Measurements from ENCODE around the gene SGMS1. TPM values are rescaled to one million over a fixed set of nuclear protein-coding genes. Genes with fewer than 3 reads are reported as not detected.

SGMS1 gene
- total RNA-seq, 1 donor from 2014 or later = 25.0 TPM

DNA sequence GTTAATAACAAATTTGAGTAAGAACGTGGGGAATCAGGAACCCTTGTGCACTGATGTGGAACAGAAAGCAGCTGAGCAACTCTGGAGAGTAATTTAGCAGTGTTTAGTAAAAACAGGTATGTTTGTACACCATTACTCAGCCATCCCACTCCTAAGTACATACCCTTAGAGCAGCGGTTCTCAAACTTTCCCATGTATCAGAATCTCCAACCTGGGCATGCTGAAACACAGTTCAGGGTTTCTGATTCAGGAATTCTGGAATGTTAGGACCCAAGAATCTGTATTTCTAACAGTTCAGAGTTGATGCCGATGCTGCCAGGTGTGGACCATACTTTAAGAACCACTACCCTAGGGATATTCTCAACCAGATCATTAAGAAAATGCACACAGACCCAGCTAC is 5.1 kb downstream of the SGMS1 start:
- TF ChIP-seq, protein P1, sequence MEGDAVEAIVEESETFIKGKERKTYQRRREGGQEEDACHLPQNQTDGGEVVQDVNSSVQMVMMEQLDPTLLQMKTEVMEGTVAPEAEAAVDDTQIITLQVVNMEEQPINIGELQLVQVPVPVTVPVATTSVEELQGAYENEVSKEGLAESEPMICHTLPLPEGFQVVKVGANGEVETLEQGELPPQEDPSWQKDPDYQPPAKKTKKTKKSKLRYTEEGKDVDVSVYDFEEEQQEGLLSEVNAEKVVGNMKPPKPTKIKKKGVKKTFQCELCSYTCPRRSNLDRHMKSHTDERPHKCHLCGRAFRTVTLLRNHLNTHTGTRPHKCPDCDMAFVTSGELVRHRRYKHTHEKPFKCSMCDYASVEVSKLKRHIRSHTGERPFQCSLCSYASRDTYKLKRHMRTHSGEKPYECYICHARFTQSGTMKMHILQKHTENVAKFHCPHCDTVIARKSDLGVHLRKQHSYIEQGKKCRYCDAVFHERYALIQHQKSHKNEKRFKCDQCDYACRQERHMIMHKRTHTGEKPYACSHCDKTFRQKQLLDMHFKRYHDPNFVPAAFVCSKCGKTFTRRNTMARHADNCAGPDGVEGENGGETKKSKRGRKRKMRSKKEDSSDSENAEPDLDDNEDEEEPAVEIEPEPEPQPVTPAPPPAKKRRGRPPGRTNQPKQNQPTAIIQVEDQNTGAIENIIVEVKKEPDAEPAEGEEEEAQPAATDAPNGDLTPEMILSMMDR (IDR thresholded peaks at IDR 0.05; ENCODE audit: unreplicated experiment) = no peak
- Mint-ChIP-seq H3K27me3 (no peaks in the 10 kb centered on the region), H3K4me3 (ENCODE audit: low read depth) (no peak overlapping the region), H3K27ac (peak overlapping the region; percentile 85), H3K36me3 (ENCODE audit: insufficient read depth) (no peaks in the 10 kb centered on the region), H3K9me3 (ENCODE audit: low read depth) (no peaks in the 10 kb centered on the region), H3K4me1 (ENCODE audit: low read depth) (peaks cover 47% of the 10 kb centered on the region)
- DNase-seq (ENCODE audit: low spot score, unreplicated experiment) = no peak

DNA sequence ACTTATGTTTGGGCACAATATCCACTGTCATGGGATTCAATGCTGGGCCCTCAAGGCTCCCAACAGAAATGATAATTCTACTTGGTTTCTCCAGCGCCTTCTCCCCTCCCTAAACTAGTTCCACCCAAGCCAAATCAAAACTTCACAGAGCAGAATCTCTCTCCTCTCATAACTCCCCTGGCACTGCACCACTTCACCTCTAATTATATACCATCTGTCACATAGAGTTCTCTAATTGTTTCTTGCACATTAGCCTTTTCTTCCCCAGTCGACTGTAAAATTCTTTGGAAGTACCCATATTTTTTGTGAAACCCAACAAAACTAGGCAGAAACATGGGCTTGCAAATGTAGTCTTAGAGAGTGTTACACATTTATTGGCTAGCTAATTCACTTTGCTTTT is 8.1 kb downstream of the SGMS1 start:
- no peak overlapping the region for H3K4me3 Mint-ChIP-seq (ENCODE audit: low read depth)
- H3K36me3 Mint-ChIP-seq (ENCODE audit: insufficient read depth) = no peaks in the 10 kb centered on the region
- no peak overlapping the region for H3K27ac Mint-ChIP-seq
- no peak for DNase-seq (ENCODE audit: low spot score, unreplicated experiment)
- no peaks in the 10 kb centered on the region for H3K27me3 Mint-ChIP-seq
- TF ChIP-seq, protein P1 (IDR thresholded peaks at IDR 0.05; ENCODE audit: unreplicated experiment) = no peak
- no peaks in the 10 kb centered on the region for H3K9me3 Mint-ChIP-seq (ENCODE audit: low read depth)
- peaks cover 49% of the 10 kb centered on the region for H3K4me1 Mint-ChIP-seq (ENCODE audit: low read depth)

DNA sequence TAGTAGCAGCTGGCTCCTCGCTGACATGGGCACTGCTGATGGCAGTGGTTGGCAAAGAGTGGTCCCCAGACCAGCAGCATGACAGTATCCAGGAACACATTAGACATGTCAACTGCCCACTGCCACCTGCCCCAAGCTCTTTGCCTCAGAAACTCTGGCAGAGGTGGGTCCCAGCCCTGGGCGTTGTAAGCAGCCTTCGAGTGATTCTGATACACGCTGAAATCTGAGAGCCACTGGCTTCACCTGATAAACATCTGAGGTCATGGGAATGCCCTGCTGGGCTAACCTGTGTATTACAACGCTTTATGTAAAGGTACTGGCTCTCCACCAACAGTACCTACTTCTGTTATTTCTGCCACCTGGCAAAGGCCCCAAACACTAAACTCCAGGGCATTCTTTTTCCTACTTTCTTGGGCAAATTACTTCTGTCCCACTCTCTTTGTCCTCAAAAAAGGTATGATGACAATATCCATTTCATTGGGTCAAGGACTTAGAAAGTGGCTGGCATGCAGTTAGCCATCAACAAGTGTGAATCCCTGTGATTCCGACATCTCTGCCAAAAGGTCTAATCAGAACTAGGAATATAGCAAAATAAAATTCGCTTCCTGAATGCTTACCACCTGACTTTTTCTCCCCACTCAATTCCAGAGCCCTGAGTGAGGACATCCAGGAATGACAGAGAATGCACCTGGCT is 9.2 kb downstream of the SGMS1 start:
- H3K9me3 Mint-ChIP-seq (ENCODE audit: low read depth) = no peaks in the 10 kb centered on the region
- no peak overlapping the region for H3K4me3 Mint-ChIP-seq (ENCODE audit: low read depth)
- no peak overlapping the region for H3K27ac Mint-ChIP-seq
- H3K4me1 Mint-ChIP-seq (ENCODE audit: low read depth) = peaks cover 41% of the 10 kb centered on the region
- no peaks in the 10 kb centered on the region for H3K36me3 Mint-ChIP-seq (ENCODE audit: insufficient read depth)
- TF ChIP-seq, protein P1 (IDR thresholded peaks at IDR 0.05; ENCODE audit: unreplicated experiment) = peak; percentile 64
- no peaks in the 10 kb centered on the region for H3K27me3 Mint-ChIP-seq
- DNase-seq (ENCODE audit: low spot score, unreplicated experiment) = no peak

DNA sequence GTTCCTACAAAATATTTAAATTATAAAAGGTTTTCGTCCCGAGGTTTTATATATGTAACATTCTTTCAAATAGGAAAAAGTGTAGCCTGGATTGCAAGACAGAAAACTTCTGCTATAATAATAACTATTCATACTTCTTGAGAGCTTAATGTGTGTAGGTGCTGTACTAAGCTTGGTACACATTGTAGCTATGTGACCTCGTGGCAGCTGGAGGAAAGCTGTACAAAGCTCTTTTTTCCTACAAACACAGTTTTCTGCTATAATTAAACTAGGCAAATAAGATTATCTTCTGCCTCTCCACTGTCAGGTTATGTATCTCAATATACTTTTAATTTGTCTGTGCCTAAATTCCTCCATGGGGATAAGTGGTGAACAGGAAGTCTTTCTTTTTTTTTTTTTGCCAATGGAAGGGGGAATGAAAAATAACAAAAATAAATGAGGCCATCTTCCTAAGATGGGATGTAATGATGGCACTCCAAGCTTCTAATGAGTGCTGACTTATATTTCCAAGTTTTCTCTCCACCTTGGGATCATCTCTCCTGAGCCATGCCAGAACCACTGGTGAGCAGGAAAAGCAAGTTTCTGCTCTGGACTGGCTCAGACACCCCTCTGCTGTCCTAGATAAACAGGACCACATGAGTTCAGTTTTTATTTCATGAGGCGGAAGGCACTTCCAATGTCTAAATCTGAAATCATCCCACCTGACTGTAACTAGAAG is 9.9 kb downstream of the SGMS1 start:
- H3K27me3 Mint-ChIP-seq = no peaks in the 10 kb centered on the region
- H3K4me1 Mint-ChIP-seq (ENCODE audit: low read depth) = peaks cover 36% of the 10 kb centered on the region
- TF ChIP-seq, protein P1 (IDR thresholded peaks at IDR 0.05; ENCODE audit: unreplicated experiment) = no peak
- H3K4me3 Mint-ChIP-seq (ENCODE audit: low read depth) = no peak overlapping the region
- H3K9me3 Mint-ChIP-seq (ENCODE audit: low read depth) = no peaks in the 10 kb centered on the region
- no peak overlapping the region for H3K27ac Mint-ChIP-seq
- H3K36me3 Mint-ChIP-seq (ENCODE audit: insufficient read depth) = no peaks in the 10 kb centered on the region
- DNase-seq (ENCODE audit: low spot score, unreplicated experiment) = no peak

DNA sequence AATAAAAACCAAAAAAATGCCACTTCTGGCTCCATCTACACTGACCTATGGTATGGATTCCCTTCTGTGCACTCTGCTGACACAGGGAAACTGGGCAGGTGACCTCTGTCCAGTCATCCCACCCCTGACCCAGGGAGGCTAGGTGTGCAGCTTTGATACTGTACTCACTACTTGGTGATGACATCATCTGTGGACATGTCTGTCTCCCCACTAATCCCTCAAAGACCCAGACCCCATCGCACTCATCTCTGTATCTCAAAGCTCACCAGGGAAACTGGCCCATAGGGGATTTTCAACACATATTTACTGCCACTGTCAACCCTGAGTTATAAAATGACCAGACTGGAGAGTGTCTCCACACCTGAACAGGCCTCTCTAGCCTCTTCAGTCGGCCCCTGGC is 10.6 kb downstream of the SGMS1 start:
- Mint-ChIP-seq H3K36me3 (ENCODE audit: insufficient read depth) (no peaks in the 10 kb centered on the region), H3K9me3 (ENCODE audit: low read depth) (no peaks in the 10 kb centered on the region), H3K4me1 (ENCODE audit: low read depth) (peaks cover 32% of the 10 kb centered on the region), H3K27ac (peak overlapping the region; percentile 69), H3K27me3 (no peaks in the 10 kb centered on the region), H3K4me3 (ENCODE audit: low read depth) (no peak overlapping the region)
- TF ChIP-seq, protein P1 (IDR thresholded peaks at IDR 0.05; ENCODE audit: unreplicated experiment) = no peak
- DNase-seq (ENCODE audit: low spot score, unreplicated experiment) = no peak

Measured in progenitor cell of endocrine pancreas (in vitro differentiated cells).